NCI-H774 (cell line): ENCODE measurements around the gene PTPN3.
A peak's percentile ranks its signal among the peaks of the same experiment; 100 is the strongest.
"Not testable (repeated sequence)": the region's sequence is repeated elsewhere in the genome, so short reads cannot be mapped to it uniquely, and the experiment has no call there.

Source experiments
- DNase-seq: peaks from one replicate; lab custom pipeline; 2025; lab: John Stamatoyannopoulos, UW

Gene PTPN3

DNA sequence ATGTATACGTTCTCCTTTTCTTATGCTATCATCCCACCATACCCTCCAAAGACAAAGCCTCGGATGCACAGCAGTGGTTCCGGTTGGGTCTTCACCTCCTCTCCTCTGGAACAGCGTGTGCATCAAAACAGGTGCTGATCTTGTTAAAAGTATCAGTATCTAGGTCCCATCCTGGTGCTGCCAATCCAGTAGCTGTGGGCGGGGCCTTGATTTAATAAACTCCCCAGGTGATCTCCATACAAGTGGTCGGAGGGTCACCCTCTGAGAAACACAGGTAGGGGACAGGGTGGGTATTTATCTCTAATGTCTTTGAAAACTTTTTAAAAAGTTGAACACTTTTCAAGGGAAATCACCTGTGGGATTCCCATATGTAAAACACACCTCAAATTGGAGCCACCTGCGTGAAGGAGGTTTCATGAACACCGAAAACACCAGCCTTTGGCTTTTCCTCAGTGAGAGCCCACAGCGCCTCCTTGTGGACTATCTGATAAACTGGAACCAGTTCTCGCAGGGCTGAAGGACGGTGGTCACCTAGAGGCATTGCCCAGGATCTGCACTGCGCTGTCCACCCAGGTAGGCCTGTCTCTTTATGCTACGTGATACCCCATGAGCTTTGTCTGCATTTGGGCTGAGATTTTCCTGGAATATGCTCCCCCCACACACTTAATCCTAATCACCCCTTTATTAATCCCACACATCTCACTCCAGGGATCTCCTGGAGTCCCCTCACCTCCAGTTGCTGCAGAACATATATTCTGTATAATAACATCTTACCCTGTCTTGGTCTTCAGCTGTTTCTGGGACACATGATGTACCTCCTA, 96.7 kb downstream of the PTPN3 start:
- DNase-seq: peak; percentile 14

DNA sequence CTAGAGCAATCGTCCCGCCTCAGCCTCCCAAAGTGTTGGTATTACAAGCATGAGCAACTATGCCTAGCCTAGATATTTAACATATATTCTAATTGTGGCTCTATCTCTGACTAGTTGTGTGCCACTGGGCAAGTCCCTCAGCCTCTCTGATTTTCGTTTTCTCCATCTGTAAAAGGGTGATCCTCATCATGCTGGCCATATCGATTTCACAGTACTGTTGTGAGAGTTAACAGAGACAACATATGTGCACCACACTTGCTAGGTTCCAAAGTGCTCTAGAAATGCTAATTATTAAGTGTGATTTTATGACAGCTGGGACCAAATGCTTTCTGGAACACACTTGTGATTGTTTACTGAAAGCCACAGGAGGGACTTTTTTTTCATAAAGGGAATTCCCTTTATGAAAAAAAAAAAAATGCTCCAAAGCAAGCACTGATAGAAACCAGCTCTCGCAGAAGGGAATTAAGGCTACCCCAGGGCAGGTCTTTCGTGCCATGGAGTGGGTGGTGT, 98.8 kb downstream of the PTPN3 start:
- DNase-seq: no peak

DNA sequence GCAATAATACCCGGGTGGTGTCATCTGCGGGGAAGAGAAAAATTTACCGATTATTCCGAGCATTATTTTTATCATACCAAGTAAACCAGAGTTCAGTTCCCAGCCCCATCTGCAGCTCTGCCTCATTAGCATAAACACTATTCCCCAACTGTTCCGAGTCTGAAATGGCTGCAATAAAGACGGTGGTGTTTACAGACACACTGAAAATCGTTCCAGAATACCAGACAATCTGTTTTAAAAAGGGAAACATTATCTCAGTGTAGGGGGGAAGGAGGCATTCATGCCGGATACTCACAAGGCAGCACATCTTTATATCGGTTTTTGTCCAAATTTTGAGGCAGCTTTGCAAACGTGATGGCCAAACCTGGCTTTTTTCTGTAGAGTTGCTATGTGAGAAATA, 106.9 kb downstream of the PTPN3 start:
- DNase-seq: no peak

DNA sequence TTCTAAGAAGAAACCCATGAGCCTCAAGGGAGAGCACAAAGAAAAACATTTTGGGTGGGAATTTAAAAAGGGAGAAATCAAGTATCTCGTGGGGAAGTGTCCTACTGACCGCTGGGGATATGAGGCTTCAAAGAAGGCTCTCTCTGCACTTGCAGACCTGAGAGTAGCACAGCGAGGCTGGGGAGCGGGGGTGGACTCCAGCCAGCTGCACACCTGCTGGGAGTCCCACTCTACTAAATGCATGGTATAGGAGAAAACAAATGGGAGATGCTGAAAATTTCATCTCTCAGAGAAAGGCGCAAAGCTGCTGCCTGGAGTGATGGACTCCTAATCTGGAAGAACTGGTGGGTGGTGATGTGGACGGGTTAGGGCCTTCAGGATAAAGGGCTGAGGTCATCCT, 110.3 kb downstream of the PTPN3 start:
- no peak for DNase-seq

DNA sequence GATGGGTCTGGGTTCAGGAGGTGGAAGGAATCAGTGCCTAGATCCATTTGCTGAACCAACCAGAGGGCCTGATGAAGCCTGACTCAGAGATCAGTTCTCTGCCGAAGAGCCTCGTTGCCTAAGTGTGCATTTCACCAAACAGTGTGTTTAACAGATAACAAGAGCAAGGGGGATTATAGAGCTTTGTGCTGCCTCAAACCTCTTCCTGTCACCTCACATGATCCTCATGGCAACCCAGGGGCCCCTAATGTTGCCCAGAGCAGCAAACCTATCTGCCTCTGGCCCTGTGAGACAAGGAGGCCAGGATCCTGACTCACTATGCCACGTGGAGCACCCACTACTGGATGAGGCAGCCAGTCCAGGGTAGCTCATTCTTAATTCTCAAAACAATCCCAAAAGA, 110.9 kb downstream of the PTPN3 start:
- no peak for DNase-seq

DNA sequence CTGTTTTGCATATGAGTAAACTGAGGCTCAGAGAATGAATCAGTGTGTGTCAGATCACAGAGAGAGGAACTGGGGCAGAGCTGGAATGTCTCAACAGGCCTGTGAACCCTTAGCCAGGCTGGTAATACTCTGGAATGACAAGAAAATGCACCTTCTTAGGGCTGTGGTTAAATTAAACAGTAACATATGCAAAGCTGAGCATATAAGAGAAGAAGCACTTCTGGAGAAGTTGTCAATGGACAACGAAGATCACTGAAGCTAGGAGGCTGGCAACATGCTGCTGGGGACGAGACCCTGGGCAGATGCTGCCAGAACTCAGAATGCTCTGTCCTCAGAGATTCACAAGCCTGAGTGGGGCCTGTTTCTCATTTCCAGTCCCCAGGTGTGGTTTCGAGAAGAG, 112.6 kb downstream of the PTPN3 start:
- DNase-seq: no peak

DNA sequence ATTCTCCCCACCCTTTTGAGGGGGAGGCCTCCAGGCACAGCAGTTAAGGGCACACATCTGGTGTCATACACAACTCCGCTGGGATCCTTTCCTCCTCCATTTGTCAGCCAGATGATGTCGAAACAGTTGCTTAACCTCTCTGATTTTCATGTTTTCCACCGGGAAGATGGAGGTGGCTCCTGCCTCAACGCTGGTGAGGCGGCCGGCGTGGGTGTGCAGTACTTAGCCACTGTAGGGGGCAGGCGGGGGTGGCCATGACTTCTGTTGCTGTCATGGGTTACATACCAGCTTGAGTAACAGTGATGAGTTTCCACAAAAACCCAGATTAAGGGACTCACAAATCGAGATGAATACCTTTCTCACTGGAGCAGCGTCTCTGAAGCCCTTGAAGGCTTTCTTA, 114.2 kb downstream of the PTPN3 start:
- no peak for DNase-seq

DNA sequence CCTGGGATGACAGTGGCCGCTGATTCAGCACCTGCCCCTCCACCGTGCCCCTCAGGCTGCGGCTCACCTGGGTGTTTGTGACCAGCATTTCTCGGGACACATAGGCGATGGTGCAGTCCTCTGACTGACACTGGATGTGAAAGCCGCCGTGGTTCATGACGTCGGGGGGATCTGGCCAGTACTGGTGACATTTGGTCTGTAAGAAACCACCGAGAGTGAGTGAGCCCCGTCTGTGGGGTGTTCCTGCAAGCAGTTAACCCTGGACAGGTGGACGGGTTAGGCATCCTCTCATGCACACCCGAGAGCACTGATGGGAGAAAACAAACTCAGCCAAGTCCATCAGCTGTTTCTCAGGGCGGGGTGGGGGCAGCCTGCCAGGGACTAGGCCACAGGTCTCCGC, 114.8 kb downstream of the PTPN3 start:
- DNase-seq: no peak

DNA sequence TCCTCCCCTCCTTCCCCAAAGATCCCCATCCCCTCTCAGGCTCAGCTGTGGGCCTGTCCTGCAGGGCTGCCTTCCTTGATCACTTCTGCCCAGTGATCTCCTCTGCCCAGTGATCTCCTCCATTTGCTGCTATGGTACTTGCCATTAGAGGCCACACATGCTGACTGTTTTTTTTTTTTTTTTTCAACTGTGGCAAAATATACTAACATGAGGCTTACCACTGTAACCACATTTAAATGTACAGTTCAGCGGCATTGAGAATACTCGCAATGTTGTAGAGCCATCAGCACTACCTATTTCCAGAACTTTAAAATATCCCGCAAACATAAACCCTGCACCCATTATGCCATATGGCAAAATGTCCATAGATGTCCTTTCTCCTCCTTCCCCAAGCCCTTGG, 115.5 kb downstream of the PTPN3 start:
- no peak for DNase-seq

DNA sequence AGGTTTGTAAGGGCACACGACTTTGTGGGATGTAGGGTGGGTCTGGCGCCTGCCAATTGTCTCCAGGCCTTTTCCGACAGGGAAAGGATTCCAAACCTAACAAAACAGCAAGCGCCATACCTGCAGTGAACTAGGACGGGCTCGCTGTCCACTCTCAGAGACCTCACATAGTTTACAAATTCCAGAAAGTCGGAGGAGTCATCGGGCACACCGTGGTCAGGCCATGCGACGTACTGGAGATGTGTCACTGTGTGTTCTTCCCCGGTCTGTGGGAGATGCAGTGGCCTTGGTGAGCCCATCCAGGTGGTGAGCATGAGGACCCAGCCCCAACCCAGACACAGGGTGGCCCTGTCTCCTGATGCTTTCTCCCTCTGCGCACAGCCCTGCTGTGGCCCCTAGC, 115.9 kb downstream of the PTPN3 start:
- no peak for DNase-seq

DNA sequence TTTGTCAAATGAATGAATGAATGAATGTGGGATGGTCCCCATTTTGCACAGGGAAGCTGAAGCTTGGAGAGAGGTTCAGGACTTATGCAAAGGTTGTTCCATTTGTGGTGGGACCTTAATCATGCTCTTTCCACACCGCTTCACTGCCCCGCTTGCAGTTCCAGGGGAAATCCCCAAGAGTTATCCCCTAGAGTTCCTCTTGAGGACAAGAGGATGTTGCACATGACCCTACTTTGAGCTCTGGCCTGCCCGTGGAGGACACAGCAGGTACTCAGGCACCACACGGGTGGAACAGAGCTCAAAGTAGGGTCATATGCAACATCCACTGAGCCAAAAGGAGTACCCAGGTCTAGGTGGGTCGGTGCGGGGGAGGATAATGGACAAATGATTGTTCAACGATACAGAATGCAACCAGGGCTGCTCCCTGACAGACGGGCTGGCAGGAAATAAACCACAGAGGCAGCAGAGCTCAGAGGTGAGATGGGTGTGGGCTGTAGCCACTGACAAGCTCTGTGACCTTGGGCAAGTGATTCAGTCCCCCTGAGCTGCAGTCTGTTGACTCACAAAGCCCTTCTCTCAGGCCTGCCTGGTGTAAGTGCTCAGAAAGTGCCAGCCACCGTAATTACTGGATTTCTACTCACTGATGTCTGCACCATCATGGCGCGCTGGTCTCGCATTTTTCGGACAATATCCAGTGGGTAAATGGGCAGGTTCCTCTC, 116.9 kb downstream of the PTPN3 start:
- no peak for DNase-seq

DNA sequence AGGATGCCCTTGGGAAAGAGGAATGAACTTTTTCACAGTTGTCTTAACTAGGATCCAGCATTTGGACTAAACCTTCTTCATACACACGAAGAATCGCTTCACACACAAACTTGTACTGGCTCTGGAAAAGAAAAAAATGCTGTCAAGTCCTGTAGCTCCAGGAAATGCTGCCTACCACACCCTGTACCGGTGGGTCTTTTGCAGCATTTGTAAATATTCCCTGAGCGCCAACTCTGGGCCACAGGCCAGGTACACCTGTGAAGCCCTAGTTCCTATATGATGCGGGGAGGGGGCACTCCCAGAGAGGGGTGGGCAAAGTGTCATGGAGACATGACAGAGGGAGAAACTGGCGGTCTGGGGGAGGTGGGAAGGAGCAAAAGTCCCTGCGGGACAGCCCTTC, 118.6 kb downstream of the PTPN3 start:
- no peak for DNase-seq

DNA sequence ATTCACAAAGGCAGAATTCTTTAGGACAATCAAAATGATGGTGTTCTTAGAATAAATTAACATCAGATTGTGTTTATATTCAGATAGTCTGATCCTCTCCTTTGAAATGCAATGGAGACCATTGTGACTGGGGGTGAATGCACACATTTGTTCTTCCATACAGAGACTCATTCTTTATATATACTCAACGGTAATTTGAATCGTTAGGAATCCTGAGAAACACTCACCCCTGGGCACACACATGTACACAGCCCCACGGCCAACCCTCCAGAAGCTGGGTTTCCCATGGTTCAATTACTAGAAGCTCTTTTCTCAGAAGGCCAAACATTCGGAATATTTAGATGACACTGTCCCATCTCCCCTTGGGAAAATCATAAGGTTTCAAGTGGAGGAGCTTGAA, 119.8 kb downstream of the PTPN3 start:
- DNase-seq: no peak

DNA sequence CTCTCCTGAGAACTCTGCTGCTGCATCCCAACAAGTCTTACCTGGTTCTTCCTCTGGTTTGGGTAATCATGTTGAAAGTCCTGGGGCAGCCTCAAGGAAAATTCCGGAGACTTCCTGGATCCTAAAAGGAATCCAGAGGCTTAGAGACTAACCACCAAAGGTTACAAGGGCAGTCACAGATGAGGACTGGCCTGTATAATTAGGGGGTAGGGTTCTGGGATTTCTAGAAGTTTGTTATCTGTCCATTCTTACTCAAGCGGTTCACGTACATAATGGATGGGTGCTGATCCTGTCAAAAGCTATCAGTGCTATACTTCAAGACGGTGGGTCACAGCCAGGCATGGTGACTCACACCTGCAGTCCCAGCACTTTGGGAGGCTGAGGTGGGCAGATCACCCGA, 125.9 kb downstream of the PTPN3 start:
- no peak for DNase-seq

DNA sequence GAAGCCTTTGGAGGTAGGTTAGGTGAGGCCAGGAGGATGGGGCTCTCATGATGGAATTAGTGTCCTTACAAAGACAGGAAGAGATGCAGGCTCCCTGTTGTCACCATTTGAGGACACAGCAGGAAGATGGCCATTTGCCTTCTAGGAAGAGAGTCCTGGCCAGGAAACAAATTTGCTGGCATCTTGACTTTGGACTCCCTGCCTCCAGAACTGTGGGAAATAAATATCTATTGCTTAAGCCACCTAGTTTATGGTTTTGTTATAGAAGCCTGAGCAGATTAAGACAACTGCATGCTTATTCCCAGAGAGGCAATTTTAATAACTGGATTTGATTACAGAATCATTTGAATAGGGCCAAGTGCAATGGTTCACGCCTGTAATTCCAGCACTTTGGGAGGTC, 126.7 kb downstream of the PTPN3 start:
- DNase-seq: no peak

DNA sequence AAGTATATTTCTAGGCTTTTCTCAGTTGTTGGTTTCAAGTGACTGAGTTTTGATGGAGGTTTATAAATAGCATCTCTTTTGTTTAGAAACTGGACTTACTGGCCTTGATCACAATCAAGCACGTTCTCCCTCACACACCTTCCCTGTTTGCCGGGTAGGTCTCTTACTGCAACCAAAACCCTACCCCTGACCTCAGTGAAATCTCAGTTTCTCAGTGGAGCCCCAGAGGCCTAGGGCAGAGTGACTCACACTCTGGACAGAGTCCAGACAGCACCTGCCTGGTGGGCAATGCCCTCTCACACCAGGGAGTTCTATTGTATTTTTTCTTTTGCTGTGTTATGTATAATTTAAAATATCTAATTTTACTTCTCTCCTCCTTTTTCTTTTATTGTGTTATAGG, 128.8 kb downstream of the PTPN3 start:
- DNase-seq: no peak

DNA sequence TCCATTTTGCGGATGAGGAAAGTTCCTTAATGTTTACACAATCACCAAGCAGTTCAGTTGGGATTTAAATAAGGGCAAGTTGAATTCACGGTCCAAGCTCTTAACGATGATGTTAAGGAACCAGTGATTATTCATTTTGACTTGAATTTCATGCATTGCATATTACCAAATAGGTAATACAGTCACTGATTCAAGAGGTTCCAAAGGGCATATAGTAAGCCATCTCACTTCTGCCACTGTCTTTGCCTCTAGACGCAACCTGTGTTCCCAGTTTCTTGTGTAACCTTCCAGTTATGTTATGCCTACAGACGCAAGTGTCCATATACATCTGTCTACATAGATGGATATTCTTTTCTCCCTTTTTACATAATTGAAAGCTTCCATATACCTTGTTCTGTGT, 137.3 kb downstream of the PTPN3 start:
- DNase-seq: no peak

DNA sequence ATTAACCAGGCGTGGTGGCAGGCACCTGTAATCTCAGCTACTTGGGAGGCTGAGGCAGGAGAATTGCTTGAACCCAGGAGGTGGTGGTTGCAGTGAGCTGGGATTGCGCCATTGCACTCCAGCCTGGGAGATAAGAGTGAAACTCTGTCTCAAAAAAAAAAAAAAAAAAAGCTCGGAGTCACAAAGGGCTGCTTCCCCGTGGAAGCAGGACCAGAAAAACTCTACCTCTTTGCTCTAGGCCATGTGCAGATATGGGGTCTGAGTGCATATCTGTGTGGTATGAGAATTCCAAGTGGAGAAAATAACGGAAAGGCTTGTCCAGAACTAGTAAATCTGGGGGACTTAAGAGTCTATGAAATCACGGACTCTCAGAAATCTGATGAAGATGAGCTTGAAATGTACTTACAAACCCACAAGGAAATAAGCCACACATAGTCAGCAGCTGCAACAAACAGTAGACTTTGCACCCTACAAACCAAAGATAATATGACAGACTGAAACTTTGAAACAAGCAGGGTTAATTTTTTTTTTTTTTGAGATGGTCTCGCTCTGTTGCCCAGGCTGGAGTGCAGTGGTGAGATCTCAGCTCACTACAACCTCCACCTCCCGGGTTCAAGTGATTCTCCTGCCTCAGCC, 139.0 kb downstream of the PTPN3 start:
- not testable (repeated sequence) for DNase-seq

DNA sequence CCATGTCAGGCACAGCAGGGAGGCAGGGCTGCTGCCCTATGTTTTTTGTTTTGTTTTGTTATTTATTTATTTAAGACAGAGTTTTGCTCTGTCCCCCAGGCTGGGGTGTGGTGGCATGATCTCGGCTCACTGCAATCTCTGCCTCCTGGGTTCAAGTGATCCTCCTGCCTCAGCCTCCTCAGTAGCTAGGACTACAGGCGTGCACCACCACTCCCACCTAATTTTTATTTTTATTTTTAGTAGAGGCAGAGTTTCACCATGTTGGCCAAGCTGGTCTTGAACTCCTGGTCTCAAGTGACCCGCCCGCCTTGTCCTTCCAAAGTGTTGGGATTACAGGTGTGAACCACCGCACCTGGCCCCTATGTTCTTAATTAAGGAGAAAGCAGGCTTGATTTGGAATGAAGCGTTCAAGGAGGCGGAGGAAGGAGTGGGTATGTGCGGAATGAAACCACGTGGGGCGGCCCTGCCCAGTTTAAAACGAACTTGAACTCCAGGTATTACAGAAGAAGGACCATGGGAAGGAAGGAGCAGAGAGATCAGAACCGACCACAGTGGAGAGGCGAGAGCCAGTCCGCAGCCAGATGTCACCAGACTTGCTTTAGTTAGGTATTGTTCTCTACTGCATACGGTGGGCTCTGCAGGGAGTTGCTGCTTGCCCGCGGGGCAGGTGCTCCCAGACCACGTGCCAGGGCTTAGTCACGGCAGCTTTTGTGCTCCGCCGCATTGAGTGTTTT, 142.4 kb downstream of the PTPN3 start:
- DNase-seq: no peak

DNA sequence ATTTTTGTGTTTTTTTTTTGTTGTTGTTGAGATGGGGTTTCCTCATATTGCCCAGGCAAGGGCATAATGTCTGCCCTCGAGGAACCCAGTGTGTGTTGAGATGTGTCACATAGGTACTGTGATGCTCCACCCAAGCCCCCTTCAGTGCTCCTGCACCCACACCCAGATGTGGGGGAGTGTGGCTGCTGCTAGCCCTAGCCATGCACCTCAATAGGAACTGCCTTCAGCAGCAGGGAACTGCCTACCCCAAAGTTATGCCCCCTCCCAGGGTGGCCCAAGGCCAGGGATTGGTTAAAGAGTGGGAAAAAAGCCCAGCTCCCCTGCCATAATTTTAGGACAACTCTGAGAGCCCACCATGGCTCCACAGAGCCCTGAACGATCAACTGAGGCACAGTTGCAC, 143.9 kb downstream of the PTPN3 start:
- no peak for DNase-seq

DNA sequence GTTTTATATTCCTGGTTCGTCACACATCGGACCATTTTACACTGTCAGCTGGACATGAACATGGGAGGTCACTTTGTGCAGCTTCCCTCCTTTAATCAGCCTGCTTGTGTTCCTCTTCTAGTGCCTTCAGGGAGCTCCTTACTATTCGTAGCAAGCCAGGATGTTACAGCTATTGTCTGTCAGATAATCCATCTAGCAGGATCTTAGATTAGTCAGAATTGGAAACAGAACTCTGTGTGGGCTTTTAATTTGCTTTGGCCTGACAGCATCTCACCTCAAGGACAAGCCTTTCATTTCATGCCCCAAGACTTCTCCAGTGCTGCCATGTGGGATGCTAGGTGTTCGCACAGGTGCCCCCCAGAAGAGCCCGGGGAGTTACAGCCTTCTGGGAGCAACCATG, 147.1 kb downstream of the PTPN3 start:
- DNase-seq: no peak

DNA sequence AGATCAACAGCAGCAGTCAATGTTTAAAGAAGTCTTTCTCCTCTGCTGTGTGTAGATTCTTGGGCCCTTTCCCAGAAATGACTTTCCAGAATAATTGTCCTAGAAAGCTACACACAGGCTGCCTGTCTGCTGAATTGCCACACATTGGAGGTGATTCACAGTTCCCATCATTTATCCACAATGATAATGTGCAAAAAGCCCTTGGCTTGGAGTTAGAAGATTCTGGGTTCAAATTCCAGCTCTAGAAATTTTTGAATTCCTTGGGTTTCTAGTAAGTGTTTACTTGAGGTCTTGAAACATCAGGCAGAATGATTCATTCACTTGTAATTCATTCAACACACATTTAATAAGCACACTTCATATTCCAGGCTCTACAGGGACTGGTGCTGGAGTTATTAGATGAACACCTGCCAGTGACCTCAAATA, 148.7 kb downstream of the PTPN3 start:
- peak; percentile 61 for DNase-seq
